Psoas muscle (tissue), 8 donors: Measurements from ENCODE around the gene HES2. TPM values are rescaled to one million over a fixed set of nuclear protein-coding genes. Genes with fewer than 3 reads are reported as not detected.
A peak's percentile ranks its signal among the peaks of the same experiment; 100 is the strongest.

Source experiments
- ATAC-seq, 4 donors: fragments of 200-7000 bp; cut with Tn5 transposase; one replicate each; pipeline ENCODE4 v1.9.1; 2020; ENCODE audit warnings: moderate library complexity in 3 of 4, mild to moderate bottlenecking in 2 of 4
- DNase-seq, 2 donors: peaks; one replicate each; pipeline ENCODE4 v3.0.0-alpha.2; 2020
- H3K27ac ChIP-seq: fragments of 200-600 bp; one replicate; pipeline ENCODE4 v1.8.0; 2022
- H3K27me3 ChIP-seq, 3 donors: fragments of 200-600 bp in 1 of 3; one replicate each; pipeline versions ENCODE4 v1.6.1 to v1.8.0; 2013 to 2022; ENCODE audit warnings: low read length in 2 of 3, mild to moderate bottlenecking in 2 of 3, moderate library complexity in 1 of 3; ENCODE audit not compliant: insufficient read depth in 3 of 3
- H3K36me3 ChIP-seq, 2 donors: fragments of 200-600 bp in 1 of 2; one replicate each; pipeline versions ENCODE4 v1.6.1 to v1.8.0; 2013 to 2022; ENCODE audit warnings: low read depth in 1 of 2, mild to moderate bottlenecking in 1 of 2, moderate library complexity in 1 of 2; ENCODE audit not compliant: insufficient read depth in 1 of 2
- H3K4me1 ChIP-seq: fragments of 200-600 bp; one replicate; pipeline ENCODE4 v1.8.0; 2022
- H3K4me3 ChIP-seq: fragments of 200-600 bp; one replicate; pipeline ENCODE4 v1.8.0; 2022; ENCODE audit warnings: mild to moderate bottlenecking
- H3K9me3 ChIP-seq: fragments of 200-600 bp; one replicate; pipeline ENCODE4 v1.8.0; 2022
- CTCF ChIP-seq: fragments of 200-600 bp; IDR thresholded peaks from one replicate; pipeline ENCODE4 v1.8.0; 2022; ENCODE audit warnings: antibody characterized with exemption
- WGBS, 3 donors: extraction: QIAGEN DNeasy Blood & Tissue Kit; methylation state at CpG; one replicate each; pipeline versions ENCODE4 v1.1.6 to v1.1.7; 2013; 5-methylcytosine and 5-hydroxymethylcytosine counted together
- intact Hi-C, 2 donors: fragments of 100-400 bp; cut with DNase I; formaldehyde crosslinking; loops; one replicate each; pipeline versions ENCODE4 v1.11.0 to v1.14.2; 2022
- polyA plus RNA-seq, 3 donors: library from polyadenylated mRNA; stranded (reverse); fragments of 200-250 nt; gene quantifications; one replicate each; pipeline ENCODE4 v1.2.3, GENCODE V29; 2013
- total RNA-seq, 4 donors: library from RNA; stranded (reverse); fragmentation: NEBNext Ultra II Directional in 2 of 4; extraction: Animal tissue kit (Norgen Biotek cat#: 25700) in 2 of 4; gene quantifications; one replicate each; pipeline versions ENCODE4 v1.2.1 to v1.2.4, GENCODE V29; 2021 to 2023
- donor health status: healthy with polysubstance abuse.
- donor health status: DM: no; HTN: no; CAD: no; lungs with moderate emphysema.
- donor health status: Bipolar disorder and iron deficiency.
- donor health status: healthy.
- donor health status: DM: yes; HTN: yes; CAD: no.
- donor health status: DM: no; HTN: no; CAD: no.
- donor health status: DM: no; HTN: no; CAD: no.
- donor health status: DM: yes; HTN: yes; CAD: no.

Gene HES2
- total and polyA plus RNA-seq, 7 donors: 0.06 to 0.13 TPM; not detected in 5

DNA sequence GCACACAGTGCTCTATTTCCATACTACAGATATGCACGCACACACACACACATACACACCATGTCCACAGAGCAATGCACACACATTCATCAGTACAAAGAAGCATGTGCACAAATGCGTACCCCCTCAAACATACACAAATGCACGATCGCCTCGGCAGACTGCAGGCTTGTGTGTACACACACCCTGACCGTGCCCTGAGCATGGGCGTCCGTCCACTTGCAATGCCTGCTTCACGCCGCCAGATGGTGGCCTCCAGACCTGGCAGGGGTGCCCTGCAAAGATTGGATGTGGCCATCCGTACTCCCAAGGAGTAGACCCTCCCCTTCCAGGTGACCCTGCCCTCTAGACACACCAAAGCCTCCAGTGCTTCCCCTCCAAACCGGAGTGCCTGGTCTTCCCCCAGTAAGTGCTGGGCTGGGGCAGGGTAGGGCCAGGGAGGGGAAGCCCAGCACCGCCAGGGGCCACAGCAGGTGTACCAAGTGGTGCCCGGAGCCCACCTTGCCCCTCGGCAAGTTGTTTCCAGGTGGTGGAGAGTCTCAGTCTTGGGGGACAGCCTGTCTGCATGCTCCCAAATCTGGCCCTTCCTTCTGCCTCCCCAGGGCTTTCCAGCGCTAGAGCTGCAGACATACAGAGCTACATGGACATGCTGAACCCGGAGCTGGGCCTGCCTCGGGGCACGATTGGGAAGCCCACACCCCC lies 25.5 kb upstream of the HES2 start:
- WGBS, 3 donors: 48 to 58% (median 57%) methylated on average over 18 to 19 of the region's 19 CpGs
- Histone ChIP-seq H3K27ac (no peak overlapping the region), H3K36me3 (no peaks in the 10 kb centered on the region), H3K9me3 (no peaks in the 10 kb centered on the region), H3K27me3 (peaks cover 0 to 71% (median 19%) of the 10 kb centered on the region in 3 donors), H3K4me3 (no peak overlapping the region), H3K4me1 (no peaks in the 10 kb centered on the region)
- ATAC-seq (peak; percentile 29 to 59 (median 50)), DNase-seq (no peak)
- intact Hi-C loops: no loop called here
- peak; percentile 40 for TF ChIP-seq CTCF

DNA sequence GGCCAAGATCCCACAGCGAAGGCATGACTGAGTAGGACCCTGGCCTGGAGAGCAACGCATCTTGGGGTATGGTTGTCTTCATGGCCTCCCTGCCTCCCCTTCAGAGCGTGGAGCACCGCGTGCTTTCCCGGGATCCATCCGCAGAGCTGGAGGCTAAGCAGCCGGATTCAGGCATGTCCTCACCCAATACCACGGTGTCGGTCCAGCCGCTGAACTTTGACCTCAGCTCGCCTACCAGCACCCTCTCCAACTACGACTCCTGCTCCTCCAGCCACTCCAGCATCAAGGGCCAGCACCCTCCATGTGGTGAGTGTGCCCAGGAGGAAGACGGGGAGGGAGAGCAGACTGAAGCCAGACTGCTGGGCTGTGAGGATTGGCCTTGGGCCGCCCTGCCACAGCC lies 24.7 kb upstream of the HES2 start:
- Histone ChIP-seq H3K27me3 (peaks cover 0 to 72% (median 20%) of the 10 kb centered on the region in 3 donors), H3K4me1 (no peaks in the 10 kb centered on the region), H3K9me3 (no peaks in the 10 kb centered on the region), H3K36me3 (no peaks in the 10 kb centered on the region), H3K4me3 (no peak overlapping the region), H3K27ac (no peak overlapping the region)
- no peak for TF ChIP-seq CTCF
- 86 to 90% (median 88%) methylated on average over 15 of the region's 15 CpGs for WGBS, 3 donors
- intact Hi-C loops: no loop called here
- no peak for ATAC-seq
- no peak for DNase-seq

DNA sequence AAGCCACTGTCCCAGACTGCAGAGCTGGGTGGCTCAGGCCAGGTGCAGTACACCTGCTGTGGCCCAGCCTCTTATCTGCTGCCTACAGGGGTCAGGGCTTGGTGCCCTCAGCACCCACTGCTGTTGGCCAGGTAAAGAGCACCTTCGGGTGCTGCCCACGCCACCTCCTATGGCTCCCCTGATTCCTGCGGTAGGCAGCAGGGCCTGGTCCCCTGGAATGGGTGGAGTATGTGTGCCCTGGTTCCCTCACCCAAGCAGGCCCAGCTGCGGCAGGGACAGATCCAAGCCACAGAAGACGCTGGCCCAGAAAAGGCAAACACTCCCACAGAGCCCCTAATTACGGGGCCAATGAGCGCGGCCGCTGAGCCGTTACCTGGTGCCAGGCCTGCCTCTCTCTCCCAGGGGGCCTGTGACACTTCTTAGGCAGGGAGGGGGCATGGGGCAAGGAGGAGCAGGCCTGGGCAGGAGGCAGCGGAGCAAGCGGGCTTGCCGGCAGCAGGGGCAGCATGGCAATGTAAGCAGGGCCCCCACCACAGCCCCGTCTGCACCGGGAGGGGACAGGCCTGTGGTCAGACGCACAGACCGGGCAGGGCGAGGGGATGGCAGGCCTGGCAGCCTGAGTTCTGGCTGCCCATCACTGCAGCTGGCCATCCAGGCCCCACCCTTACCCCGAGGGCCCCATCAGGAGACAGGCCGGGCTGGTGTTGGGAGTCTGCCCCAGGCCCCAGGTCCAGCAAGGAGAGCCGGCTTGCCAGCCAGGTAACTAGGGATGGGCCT lies 23.8 kb upstream of the HES2 start:
- WGBS, 3 donors: 78 to 80% (median 78%) methylated on average over 21 of the region's 21 CpGs
- no peak for TF ChIP-seq CTCF
- Histone ChIP-seq H3K27ac (no peak overlapping the region), H3K9me3 (no peaks in the 10 kb centered on the region), H3K4me1 (no peaks in the 10 kb centered on the region), H3K27me3 (peaks cover 0 to 65% (median 18%) of the 10 kb centered on the region in 3 donors), H3K36me3 (no peaks in the 10 kb centered on the region), H3K4me3 (no peak overlapping the region)
- intact Hi-C loops: no loop called here
- no peak for DNase-seq
- no peak for ATAC-seq

- peaks cover 0 to 54% (median 12%) of the 10 kb centered on the region in 3 donors for H3K27me3 ChIP-seq
- no peaks in the 10 kb centered on the region for H3K9me3 ChIP-seq
- intact Hi-C loops: no loop called here
- DNase-seq (no peak), ATAC-seq (no peak)
- WGBS, 3 donors: 65 to 77% (median 74%) methylated on average over 7 of the region's 7 CpGs
- H3K36me3 ChIP-seq: no peaks in the 10 kb centered on the region
- H3K27ac ChIP-seq: no peak overlapping the region
- H3K4me1 ChIP-seq: no peaks in the 10 kb centered on the region
- no peak overlapping the region for H3K4me3 ChIP-seq
- no peak for TF ChIP-seq CTCF
These were observed 21.9 kb upstream of the HES2 start for GRCh38 chr1:6441586-6441985.
